Activated CD4-positive, alpha-beta T cell treated with anti-CD3 and anti-CD28 coated beads, Interleukin-2, amount 10 ng/mL, durations not matched to agents 7 days and 5 days (primary cell): ENCODE measurements around the gene IL15. TPM values are rescaled to one million over a fixed set of nuclear protein-coding genes. Genes with fewer than 3 reads are reported as not detected.

Experiments used
- CTCF ChIA-PET: fragments of 350-600 bp; sonication (Branson Sonifier 250); formaldehyde crosslinking; loops from one replicate; lab custom pipeline; 2021; ENCODE audit warnings: antibody characterized with exemption; lab: Charles Lee
- POLR2A ChIA-PET: fragments of 350-600 bp; sonication (Branson Sonifier 250); formaldehyde crosslinking; loops from one replicate; lab custom pipeline; 2021; ENCODE audit warnings: antibody characterized with exemption; lab: Charles Lee
- DNase-seq: peaks from one replicate; pipeline ENCODE4 v3.0.0-alpha.2; 2020
- H3K27ac Mint-ChIP-seq: one replicate; pipeline ENCODE4 v1.8.0; 2021; ENCODE audit warnings: mild to moderate bottlenecking, moderate library complexity, mixed read lengths
- H3K27me3 Mint-ChIP-seq: one replicate; pipeline ENCODE4 v1.8.0; 2021; ENCODE audit warnings: mixed read lengths
- H3K36me3 Mint-ChIP-seq: one replicate; pipeline ENCODE4 v1.8.0; 2021; ENCODE audit warnings: low read depth, mixed read lengths
- H3K4me1 Mint-ChIP-seq: one replicate; pipeline ENCODE4 v1.8.0; 2021; ENCODE audit warnings: mixed read lengths
- H3K4me3 Mint-ChIP-seq: one replicate; pipeline ENCODE4 v1.8.0; 2021; ENCODE audit warnings: mild to moderate bottlenecking, moderate library complexity, mixed read lengths
- H3K9me3 Mint-ChIP-seq: one replicate; pipeline ENCODE4 v1.8.0; 2021; ENCODE audit warnings: mixed read lengths
- total RNA-seq, 2 experiments: library from RNA; stranded (reverse); gene quantifications; one replicate each; pipeline ENCODE4 v1.2.3, GENCODE V29; 2021

IL15 gene
- total RNA-seq, 2 experiments from 2014 or later = 1.4 to 1.9 TPM

- ChIA-PET POLR2A (no interaction called here), CTCF (no interaction called here)
- no peaks in the 10 kb centered on the region for H3K36me3 Mint-ChIP-seq
- H3K27ac Mint-ChIP-seq = peak overlapping the region; percentile 71
- peaks cover 16% of the 10 kb centered on the region for H3K4me1 Mint-ChIP-seq
- H3K9me3 Mint-ChIP-seq = no peaks in the 10 kb centered on the region
- DNase-seq = peak; percentile 14
- H3K27me3 Mint-ChIP-seq = peaks cover 5% of the 10 kb centered on the region
- H3K4me3 Mint-ChIP-seq = peak overlapping the region; percentile 30
Measured at GRCh38 chr4:141771889-141772830, 135.8 kb downstream of the IL15 start.

- Mint-ChIP-seq H3K9me3 (no peaks in the 10 kb centered on the region), H3K27me3 (peaks cover 4% of the 10 kb centered on the region), H3K4me3 (peak overlapping the region; percentile 30), H3K4me1 (peaks cover 16% of the 10 kb centered on the region), H3K27ac (no peak overlapping the region), H3K36me3 (no peaks in the 10 kb centered on the region)
- POLR2A ChIA-PET = no interaction called here
- CTCF ChIA-PET = no interaction called here
- DNase-seq = no peak
Measured at GRCh38 chr4:141772838-141773237, 136.5 kb downstream of the IL15 start.

- no peaks in the 10 kb centered on the region for H3K9me3 Mint-ChIP-seq
- POLR2A ChIA-PET = no interaction called here
- DNase-seq = no peak
- CTCF ChIA-PET = no interaction called here
- no peak overlapping the region for H3K4me3 Mint-ChIP-seq
- no peaks in the 10 kb centered on the region for H3K36me3 Mint-ChIP-seq
- H3K27me3 Mint-ChIP-seq = peaks cover 2% of the 10 kb centered on the region
- no peaks in the 10 kb centered on the region for H3K4me1 Mint-ChIP-seq
- no peak overlapping the region for H3K27ac Mint-ChIP-seq
Measured at GRCh38 chr4:141782205-141782604, 145.8 kb downstream of the IL15 start.
